CD4-positive, alpha-beta T cell treated with Interleukin-1 beta for 1 hour (primary cell): ENCODE results near the gene KAT6B.

Experiments used
- DNase-seq, 2 donors: peaks; one replicate each; pipeline ENCODE4 v3.0.0-alpha.2; 2020 to 2022

KAT6B gene

GRCh38 chr10:74925291-74925690 is 98.9 kb downstream of the KAT6B start:
- no peak for DNase-seq

- DNase-seq, result no peak
These were observed 99.3 kb downstream of the KAT6B start for GRCh38 chr10:74925708-74926107.

- no peak for DNase-seq
These were observed 100.6 kb downstream of the KAT6B start for GRCh38 chr10:74926791-74927585.

GRCh38 chr10:74927701-74928100 is 101.3 kb downstream of the KAT6B start:
- no peak for DNase-seq

- no peak for DNase-seq
These were observed 102.4 kb downstream of the KAT6B start for GRCh38 chr10:74928742-74929191.

- DNase-seq, result no peak
These were observed 102.8 kb downstream of the KAT6B start for GRCh38 chr10:74929197-74929596.

GRCh38 chr10:74930965-74931364 is 104.6 kb downstream of the KAT6B start:
- DNase-seq, result no peak

- DNase-seq, result no peak
These were observed 106.2 kb downstream of the KAT6B start for GRCh38 chr10:74932648-74933047.

GRCh38 chr10:74934100-74934812 is 107.9 kb downstream of the KAT6B start:
- DNase-seq, result no peak

- DNase-seq, result no peak
These were observed 110.3 kb downstream of the KAT6B start for GRCh38 chr10:74936577-74937265.

GRCh38 chr10:74937266-74937856 is 111.0 kb downstream of the KAT6B start:
- no peak for DNase-seq

- no peak for DNase-seq
These were observed 117.8 kb downstream of the KAT6B start for GRCh38 chr10:74944205-74944604.

- no peak for DNase-seq
These were observed 121.5 kb downstream of the KAT6B start for GRCh38 chr10:74947781-74948401.

GRCh38 chr10:74949034-74949832 is 122.8 kb downstream of the KAT6B start:
- DNase-seq, result no peak

- DNase-seq, result no peak
These were observed 123.7 kb downstream of the KAT6B start for GRCh38 chr10:74949843-74950765.

GRCh38 chr10:74953214-74953613 is 126.8 kb downstream of the KAT6B start:
- no peak for DNase-seq

GRCh38 chr10:74955796-74956195 is 129.4 kb downstream of the KAT6B start:
- no peak for DNase-seq

GRCh38 chr10:74956555-74957111 is 130.2 kb downstream of the KAT6B start:
- DNase-seq, result no peak

GRCh38 chr10:74957285-74957961 is 131.0 kb downstream of the KAT6B start:
- no peak for DNase-seq

GRCh38 chr10:74958316-74958715 is 131.9 kb downstream of the KAT6B start:
- no peak for DNase-seq
